ENCODE data around the gene FXYD3.
"Not testable (repeated sequence)": the region's sequence is repeated elsewhere in the genome, so short reads cannot be mapped to it uniquely, and the experiment has no call there.

FXYD3 gene

DNA sequence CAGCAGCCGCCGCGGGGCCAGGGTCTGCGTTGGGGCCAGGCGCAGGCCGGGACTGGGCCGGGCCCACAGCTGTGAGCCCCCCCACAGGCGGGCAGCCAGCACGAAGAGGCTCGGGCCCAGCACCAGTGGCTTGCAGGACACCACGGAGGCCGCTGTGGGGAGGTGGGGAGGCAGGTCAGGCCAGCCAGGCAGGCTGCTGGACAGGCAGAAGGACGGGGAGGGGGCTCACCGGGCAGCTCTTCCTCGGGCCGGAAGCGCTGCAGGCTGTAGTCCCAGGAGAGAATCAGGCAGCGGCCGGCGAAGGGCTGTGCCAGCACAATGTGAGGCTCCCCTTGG lies 11.0 kb downstream of the FXYD3 start:
- no peak for DNase-seq

DNA sequence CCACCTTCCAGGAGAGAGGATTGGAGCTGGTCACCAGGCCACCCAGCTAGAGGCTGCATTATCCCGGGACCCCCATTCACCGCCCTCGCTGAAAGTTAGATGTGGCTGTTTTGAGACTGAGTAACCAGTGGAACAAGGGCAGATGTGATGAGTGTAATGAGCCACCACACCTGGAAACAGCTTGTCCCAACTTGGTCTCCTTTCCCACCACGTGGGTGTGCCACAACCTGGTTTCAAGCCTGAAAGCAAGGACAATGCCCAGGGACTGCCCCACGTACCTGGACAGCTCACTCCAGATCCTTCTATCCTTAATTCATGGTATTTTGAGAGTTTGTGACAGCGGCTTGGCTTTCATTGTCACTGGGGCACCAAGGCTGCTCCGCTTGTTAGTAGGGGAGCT lies 12.2 kb downstream of the FXYD3 start:
- no peak for DNase-seq

DNA sequence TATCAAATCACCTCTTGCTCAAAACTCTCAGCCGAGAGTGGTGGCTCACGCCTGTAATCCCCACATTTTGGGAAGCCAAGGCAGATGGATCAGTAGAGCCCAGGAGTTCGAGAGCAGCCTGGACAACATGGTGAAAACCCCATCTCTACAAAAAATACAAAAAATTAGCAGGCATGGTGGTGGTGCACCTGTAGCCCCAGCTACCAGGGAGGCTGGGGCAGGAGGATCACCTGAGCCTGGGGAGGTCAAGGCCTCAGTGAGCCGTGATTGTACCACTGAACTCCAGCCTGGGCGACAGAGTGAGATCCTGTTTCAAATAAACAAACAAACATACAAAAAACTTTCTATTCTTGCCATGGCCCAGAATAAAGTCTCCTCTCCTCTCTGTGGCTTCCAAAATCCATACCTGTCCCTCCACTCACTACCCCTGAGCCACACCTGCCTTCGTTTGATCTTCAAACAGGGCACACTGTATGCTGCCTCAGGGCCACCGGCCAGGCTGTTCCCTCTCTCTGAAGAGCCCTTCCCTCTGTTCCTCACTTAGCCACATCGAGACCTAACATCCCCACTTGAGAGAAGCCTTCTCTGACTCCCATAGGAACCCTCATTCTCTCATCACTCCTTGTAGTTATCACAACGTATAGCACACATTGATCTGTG lies 12.9 kb downstream of the FXYD3 start:
- DNase-seq, result no peak

DNA sequence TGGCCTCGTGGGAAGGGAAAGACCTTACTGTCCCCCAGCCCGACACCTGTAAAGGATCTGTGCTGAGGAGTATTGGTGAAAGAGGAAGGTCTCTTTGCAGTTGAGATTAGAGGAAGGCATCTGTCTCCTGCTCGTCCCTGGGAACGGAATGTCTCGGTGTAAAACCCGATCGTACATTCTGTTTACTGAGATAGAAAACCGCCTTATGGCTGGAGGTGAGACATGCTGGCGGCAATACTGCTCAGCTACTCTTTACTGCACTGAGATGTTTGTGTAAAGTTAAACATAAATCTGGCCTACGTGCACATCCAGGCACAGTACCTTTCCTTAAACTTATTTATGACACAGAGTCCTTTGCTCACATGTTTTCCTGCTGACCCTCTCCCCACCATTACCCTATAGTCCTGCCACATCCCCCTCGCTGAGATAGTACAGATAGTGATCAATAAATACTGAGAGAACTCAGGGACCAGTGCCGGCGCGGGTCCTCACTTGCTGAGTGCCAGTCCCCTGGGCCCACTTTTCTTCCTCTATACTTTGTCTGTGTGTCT lies 14.2 kb downstream of the FXYD3 start:
- not testable (repeated sequence) for DNase-seq

DNA sequence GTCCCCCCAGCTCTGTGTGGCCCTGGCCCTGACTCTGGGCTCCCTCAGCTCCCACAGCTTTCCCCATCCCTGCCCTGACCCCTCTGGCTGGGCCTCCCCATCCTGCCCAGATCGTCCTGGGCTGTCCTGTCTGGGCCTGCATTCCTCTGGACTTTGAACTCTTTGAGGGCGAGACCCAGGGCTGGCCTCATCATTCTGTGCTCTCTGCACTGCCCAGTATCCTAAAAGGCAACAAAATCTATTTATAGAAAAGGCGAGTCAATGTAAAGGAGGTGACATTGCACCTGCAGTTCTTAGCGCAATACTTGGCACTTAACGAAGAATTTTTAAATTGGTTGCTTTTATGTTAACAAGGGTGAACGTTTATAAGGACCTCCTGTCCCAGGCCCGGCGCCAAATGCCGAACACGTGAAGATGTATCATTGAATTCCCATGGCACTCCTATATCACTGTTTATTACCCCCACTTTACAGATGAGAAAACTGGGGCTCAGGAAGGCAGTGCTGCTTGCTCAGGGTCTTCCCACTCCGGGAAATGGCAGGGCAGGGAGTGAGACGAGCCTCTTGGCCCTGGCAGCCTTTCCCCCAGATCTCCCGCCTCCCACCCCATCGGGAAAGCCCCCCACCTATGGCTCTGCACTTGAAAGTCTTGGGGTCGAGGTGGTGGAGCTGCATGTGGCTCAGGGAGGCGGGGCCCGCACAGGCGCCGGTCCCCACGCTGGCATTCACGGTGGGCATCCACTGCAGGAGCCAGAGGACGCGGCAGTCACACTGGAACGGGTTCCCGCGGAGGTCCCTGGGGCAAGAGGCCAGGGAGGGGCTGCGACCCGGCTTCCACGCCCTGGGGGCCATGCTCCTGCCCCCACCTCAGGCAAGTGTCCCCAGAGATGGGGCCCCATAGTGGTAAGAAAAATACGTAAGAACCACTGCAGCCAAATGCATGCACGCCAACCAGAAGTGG lies 15.4 kb downstream of the FXYD3 start:
- DNase-seq, result no peak

DNA sequence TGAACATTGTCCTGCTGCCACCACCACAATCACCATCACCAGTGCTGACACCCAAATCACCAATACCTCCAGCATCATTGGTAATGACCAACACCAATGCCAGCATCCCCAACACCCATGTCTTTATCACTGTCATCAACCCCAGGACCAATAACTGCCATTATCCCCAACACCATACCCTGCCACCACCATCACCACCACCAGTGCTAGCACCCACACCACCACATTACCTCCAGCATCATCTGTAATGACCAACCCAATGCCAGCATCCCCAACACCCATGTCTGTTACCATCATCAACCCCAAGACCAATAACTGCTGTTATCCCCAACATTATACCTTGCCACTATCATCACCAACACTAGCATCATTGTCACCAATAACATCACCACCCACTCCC lies 16.6 kb downstream of the FXYD3 start:
- DNase-seq, result no peak

DNA sequence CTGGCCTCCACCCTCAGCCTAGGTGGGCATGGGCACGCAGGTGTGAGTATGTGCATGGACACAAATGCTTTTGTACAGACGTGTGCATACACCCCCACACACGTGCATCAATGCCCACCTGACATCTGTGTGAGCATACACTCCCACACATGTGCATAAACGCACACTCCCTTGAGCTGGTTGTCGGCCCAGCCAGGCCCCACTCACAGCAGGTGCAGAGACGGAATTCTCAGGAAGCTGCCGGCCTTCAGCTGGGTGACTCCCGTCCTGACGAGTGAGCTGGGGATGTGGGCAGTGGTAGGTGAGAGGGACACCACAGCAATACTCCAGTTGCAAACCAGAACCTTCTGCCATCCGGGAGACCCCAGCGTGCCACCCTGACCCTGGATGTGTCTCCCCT lies 18.2 kb downstream of the FXYD3 start:
- DNase-seq, result no peak

DNA sequence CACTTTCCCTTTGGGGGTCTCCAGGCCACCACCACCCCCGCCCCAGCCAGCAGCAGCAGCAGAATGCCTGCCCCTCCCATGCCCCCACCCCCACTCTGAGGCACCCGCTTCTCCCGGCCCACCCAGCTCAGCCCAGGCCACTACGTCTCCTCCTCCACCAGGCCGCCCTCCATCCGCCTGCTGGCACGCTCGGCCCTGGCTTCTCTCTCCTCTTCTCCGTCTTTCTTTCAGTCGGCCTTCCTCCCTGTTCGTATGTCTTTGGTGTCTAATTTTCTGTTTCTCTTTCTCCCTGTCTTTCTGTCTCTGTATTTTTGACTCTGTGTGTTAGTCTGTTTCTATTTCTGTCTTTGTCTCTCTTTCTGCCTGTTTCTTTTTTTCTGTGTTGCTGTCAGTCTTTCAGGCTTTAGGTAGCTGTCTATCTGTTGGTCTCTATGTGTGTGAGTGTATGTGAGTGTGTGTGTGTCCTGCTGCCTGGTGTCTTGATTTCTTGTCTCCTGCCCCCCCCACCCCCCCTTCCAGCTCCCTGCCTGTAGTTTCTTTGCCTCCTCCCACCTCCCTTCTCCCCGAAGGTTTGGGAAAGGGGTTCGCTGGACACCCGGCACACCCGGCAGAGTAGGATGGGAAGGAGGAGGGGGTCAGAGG lies 19.1 kb downstream of the FXYD3 start, which contains the start of gene LGI4:
TSS of gene LGI4 (minus strand) at position 459 of the 642 bp plus-strand sequence. CDS start at position 80, 379 bp downstream.
- no peak for DNase-seq

DNA sequence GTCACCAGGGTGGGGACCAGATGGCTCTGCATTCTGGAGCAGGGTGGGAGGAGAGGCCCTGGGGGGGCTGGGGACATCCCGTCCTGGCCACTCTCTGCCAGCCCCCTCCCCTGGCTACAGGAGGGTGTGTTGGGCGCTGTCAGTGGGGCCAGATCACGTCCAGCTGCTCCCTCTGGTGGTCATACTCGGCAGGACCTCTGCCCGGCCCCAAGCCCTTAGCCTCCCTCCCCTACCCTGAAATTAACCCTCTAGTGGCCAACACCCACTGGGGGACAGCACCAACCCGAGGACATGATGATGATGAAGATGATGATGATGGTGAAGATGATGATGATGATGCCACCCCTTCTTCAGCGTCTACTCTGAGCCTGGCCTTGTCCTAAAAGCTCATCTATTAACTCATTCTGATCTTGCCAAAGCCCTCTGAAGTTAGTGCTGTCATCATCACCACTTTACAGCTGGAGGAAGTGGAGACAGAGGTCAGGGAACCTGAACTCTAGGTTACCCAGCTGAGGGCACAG lies 19.8 kb downstream of the FXYD3 start:
- peak; percentile 87 for DNase-seq

DNA sequence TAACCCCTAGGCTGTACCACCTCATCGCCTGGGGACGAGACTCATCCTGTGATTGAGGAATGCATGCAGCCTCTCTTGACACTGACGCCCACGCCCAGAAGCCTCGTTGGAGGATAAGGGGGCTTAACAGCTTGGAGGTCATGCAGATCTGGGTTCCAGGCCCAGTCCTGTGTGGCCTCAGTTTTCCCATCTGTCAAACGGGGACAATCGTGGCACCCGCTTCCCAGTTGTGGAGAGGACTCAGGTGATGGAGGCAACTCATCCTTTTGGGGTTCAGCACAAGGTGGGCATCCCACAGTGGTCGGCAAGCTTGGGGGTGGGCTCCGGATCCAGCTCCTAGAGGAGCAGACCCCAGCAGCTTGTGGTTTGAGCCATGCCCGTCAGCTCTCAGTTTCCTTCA lies 20.6 kb downstream of the FXYD3 start:
- no peak for DNase-seq

DNA sequence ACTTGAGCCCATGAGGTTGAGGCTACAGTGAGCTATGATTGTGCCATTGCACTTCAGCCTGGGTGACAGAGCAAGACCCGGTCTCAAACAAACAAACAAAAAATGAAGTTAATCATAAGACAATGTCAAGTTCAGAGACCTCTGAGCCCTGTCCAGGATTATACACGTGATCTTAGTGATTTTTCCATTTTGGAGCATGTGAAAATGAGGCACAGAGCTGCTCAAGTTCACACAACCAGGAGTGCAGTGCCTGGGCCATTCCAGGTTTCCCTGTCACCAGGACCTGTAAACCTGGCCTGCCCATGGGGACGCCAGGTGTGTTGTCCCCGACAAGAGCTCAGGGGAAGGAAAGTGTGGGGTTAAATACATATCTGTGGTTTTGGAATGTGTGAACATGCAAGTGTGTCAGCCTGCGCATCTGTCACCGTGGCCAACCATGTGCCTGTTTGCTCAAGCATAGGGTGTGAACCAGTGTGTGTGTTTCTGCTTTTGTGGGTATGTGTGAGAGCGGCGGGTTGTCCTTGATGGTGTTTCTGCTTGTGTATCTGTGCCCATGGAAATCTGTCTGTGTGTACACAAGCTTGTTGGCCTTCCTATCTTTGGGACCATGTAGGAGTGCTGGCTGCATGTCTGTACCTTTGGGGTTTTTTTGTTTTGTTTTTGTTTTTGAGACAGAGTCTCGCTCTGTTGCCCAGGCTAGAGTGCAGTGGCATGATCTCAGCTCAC lies 21.5 kb downstream of the FXYD3 start:
- DNase-seq, result no peak

DNA sequence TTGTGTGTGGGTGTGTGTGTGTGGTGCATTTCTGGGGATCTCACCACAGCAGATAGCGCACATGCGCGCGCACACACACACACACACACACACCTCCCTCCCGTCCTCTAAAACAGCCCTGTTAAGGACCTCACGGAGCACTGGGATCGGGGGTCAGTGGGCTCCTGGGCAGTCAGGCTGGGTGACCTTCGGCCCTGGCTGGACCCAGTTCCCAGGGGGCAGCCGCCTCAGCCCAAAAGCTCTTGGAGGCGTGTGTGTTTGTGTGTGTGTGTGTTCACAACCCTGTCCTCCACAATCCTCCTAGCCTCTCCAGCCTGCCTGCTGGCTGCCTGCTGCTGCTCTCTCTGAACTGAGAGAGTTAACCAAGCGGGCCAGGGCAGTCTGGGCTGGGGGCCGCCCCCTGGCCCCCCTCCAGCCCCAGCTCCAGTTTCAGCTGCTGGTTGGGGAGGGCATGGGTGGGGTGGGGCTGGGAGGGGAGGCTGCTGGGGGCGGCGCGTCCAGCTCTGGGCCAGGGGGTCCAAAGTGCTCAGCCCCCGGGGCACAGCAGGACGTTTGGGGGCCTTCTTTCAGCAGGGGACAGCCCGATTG lies 22.8 kb downstream of the FXYD3 start, which contains the start of gene FXYD1:
TSS of gene FXYD1 (plus strand) at position 520 of the 588 bp plus-strand sequence. CDS start 1,256 bp downstream, outside the sequence.
- no peak for DNase-seq

DNA sequence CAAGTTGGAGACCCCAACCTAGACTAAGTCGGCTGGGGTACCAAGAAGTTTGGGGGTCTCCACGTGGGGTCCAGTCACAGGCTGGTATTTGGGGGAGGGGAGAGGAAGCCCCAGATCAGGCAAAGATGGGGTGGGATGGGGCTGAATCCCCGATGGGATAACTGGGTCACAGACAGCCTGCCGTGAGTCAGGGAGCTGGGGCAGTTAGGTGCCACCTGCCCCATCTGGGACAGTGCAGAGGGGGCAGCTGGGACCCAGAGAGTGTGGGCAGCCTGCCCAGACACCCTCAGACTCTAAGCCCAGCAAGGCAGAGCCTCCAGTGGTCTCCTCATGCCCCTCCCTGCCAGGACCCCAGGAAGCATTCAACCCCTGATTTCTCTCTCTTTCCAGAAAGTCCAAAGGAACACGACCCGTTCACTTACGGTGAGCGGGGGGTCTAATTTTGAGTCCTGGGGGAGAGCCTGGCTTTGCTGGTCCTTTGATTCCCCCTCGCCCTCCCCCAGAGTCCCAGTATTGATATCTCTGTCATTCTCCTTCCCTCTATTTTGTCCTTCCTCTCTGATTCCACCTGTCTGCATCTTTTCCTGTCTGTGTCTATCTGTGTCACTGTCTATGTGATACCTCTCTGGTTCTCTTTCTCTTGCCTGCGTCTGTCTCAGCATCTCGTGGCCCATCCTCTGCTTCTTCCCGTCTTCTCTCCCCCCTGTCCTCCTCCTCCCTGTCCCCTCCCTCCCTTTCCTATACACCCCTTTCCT lies 24.8 kb downstream of the FXYD3 start:
- DNase-seq, result no peak

DNA sequence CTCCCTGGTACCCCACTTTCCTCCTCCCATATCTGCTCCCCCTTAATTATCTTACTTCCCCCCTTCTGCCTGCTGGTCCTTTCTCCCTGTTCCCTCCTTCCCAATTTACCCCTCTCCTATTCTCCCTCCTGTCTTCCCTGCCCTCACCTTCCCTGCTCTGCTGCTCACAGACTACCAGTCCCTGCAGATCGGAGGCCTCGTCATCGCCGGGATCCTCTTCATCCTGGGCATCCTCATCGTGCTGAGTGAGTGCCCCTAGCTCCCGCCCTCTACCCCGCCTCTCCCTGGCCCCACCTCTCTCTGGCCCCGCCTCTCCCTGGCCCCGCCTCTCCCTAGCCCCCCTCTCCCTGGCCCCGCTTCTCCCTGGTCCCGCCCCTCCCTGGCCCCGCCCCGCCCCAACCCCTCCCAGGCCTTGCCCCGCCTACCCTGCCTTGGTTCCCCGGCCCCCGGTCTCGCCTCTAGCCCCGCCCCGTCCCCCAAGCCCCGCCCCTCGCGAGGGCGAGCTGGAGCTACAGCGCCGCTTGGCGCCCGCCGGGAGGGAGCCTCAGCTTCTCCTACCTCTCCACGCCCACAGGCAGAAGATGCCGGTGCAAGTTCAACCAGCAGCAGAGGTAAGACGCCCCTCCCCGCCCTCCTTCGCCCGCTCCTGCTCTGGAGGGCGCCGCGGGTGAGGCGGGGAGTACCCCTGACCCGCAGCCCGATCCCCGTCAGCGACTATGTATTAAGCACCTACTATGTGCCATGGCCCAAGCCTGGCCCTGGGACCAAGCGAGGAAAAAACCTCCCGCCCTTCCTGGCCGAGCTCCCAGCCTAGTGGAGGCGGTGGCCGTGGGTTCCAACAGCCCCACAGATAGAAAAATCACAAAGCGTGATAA lies 25.6 kb downstream of the FXYD3 start:
- peak; percentile 98 for DNase-seq

DNA sequence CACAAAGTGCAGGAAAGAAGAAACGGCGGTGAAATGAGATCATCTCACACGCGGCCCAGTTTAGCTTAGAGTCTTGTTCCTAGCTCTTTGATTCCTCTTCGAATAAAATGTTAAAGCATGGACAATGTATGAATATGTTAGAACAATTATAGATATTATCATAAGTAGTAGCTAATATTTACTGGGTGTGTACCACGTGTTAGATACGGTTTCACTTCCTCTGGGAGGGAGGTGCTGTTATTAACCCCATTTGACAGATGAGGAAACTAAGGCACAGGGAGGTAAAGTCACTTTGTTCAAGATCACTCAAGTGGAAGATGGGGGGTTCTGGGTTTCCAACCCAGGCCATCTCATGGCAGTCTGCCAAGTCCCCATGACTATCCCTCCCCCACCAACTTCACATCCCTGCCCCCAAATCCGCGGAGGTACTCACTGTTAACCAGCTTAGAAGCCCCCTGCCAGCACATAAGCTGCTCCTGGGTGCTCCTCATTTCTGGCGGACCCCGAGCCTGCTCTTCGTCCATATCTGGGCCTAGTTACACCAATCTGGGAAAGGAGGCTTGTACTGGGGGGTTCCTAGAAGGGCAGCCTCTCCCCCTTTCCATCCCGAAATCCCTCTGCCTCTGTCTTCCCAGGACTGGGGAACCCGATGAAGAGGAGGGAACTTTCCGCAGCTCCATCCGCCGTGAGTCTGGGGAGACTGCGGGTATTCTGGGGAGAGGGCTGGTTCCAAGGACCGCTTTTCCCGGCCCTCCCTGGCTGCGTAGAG lies 26.4 kb downstream of the FXYD3 start:
- DNase-seq, result no peak

DNA sequence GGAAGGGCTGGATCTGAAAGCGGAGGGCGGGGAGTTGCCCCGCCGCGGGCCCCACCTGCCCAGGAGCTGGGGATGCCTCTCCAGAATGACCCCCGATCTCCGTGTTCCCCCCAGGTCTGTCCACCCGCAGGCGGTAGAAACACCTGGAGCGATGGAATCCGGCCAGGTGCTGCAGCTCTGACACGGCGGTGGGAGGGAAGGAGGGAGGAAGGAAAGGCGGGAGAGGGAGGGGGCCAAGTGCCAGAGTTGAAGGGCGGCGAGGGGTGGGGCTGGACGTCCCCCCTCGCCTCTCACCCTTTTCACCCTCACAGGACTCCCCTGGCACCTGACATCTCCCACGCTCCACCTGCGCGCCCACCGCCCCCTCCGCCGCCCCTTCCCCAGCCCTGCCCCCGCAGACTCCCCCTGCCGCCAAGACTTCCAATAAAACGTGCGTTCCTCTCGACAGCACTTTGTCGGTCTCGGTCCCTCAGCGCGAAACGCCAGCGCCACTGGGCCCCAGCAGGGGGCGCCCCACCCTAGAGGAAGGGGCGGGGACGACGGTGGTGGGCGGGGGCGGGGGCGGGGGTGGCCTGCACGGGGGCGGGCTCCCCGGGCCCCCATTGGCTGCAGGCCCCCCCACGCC lies 27.1 kb downstream of the FXYD3 start:
- DNase-seq, result peak; percentile 91

DNA sequence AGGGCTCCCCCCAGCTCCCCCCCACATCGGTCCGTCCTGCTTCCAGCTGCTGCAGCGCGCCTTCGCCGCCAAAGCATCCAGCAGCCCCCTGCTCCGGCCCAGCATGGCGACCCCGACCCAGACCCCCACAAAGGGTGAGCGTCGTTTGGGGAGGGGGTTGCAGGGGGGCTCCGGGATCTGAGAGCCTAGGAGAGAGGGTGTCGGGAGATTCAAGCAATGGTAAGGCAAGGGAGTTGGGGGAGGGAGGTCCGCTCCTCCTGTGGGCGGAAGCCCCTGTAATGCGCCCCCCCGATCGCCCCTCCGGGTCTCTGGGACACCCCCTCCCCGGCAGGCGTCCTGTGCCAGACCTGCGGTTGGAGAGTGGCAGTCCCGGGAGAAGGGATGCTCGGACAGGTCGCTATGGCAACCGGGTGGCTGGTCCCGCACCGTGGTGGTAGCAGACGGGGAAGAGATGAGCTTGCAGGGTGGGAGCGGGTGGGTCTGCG lies 27.6 kb downstream of the FXYD3 start, which contains the start of gene FXYD7:
TSS of gene FXYD7 (plus strand) at position 25 of the 485 bp plus-strand sequence. CDS start at position 104, 79 bp downstream.
- peak; percentile 69 for DNase-seq

DNA sequence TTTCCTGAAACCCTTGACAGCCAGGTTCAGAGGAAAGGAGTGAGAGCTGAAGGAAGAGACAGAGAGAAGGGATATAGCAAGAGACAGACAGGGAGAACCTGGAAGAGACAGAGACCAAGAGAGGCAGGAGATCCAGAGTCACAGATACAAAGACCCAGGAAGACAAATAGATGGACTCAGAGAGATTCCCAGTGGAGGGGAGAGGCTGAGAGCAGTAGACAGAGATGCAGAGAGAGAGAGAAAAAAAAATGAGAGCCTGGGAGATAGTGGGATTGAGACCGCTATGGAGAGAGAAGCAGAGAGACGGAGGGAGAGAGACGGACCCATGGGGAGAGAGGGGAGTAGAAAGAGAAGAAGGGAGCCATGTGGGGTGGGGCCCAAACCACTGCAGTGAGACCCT lies 28.2 kb downstream of the FXYD3 start:
- no peak for DNase-seq

DNA sequence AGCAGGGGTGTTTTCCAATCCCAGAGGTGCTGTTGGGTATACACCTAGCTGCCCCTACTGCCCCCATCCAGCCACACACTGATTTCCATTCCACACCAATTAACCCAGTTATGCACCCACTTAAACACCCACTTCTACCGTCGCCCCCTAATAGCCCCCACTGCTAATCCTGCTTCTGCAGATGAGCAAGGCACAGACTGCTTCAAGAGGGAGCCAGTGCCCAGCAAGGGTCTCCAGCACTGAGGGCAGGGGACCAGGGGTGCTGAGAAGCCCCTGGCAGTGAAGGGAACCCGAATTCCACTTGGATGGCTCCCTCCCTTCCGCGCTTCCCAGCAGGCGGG lies 28.6 kb downstream of the FXYD3 start:
- DNase-seq, result no peak
